AG09319 (cell line): Measurements from ENCODE around the gene XYLT1.

Experiments used
- DNase-seq: peaks from one replicate; pipeline ENCODE4 v3.0.0-alpha.2; 2010; ENCODE audit warnings: low read depth; ENCODE audit errors: extremely low read depth
- CTCF ChIP-seq: IDR thresholded peaks from 2 replicates; pipeline ENCODE4 v1.5.1; 2011; ENCODE audit warnings: low read depth, mild to moderate bottlenecking, inconsistent platforms, low read length, moderate library complexity

Gene XYLT1

GRCh38 chr16:17448640-17449638, 21.8 kb downstream of the XYLT1 start:
- no peak for TF ChIP-seq CTCF
- DNase-seq: no peak

- TF ChIP-seq CTCF: no peak
- no peak for DNase-seq
Observed at GRCh38 chr16:17447101-17447569, 23.6 kb downstream of the XYLT1 start.

GRCh38 chr16:17446661-17447060, 24.1 kb downstream of the XYLT1 start:
- TF ChIP-seq CTCF: no peak

GRCh38 chr16:17445421-17445820, 25.3 kb downstream of the XYLT1 start:
- DNase-seq: no peak
- no peak for TF ChIP-seq CTCF

More at GRCh38 chr16:17446661-17447060, 24.1 kb downstream of the XYLT1 start:
- no peak for DNase-seq

- no peak for TF ChIP-seq CTCF
- DNase-seq: no peak
Observed at GRCh38 chr16:17444658-17445057, 26.1 kb downstream of the XYLT1 start.

GRCh38 chr16:17440131-17440530, 30.6 kb downstream of the XYLT1 start:
- DNase-seq: no peak
- TF ChIP-seq CTCF: no peak

GRCh38 chr16:17439580-17439979, 31.2 kb downstream of the XYLT1 start:
- DNase-seq: no peak
- TF ChIP-seq CTCF: no peak
